ENCODE measurements around the gene CBLC. TPM values are rescaled to one million over a fixed set of nuclear protein-coding genes. Genes with fewer than 3 reads are reported as not detected.

The CBLC gene
- total and polyA plus RNA-seq, 2 of the 4 experiments (the other 2 are of a cell fraction): not detected

DNA sequence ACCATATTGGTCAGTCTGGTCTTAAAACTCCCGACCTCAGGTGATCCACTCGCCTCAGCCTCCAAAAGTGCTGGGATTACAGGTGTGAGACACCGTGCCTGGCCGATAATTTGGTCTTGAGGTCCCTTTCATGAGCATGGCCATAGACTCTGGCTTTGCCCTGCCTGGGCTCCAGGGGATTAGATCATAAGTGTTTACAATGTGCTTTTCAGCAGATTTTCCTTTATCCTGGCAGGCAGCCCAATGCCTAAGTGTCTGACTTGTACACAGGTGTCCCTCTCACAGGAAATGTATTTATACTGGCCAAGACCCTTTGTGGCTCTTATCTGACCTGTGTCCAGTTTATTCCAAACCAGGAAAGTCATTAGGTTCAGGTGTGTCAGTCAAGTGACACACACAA is 47.1 kb downstream of the CBLC start:
- no peak overlapping the region for H3K56ac ChIP-seq (ENCODE audit: extremely low read depth, insufficient read depth, low read length)
- ChIA-PET CTCF (no interaction called here), POLR2A (ENCODE audit: unreplicated experiment) (no interaction called here)
- ATAC-seq (ENCODE audit: low read depth) (no peak), DNase-seq (no peak)
- H4K8ac ChIP-seq (ENCODE audit: low read depth in 2 of 2, low read length in 2 of 2): no peak overlapping the region
- H2AK9ac ChIP-seq (replicated peaks; ENCODE audit: low read depth, low read length, poor library complexity): no peak overlapping the region
- dilution Hi-C loops (cut with HindIII; ENCODE audit: low sequenced_read_pairs, unreplicated experiment) (no loop called here), intact Hi-C loops (cut with micrococcal nuclease) (no loop called here), in situ Hi-C loops (cut with MboI; ENCODE audit: low sequenced_read_pairs) (no loop called here)
- peaks cover 3% of the 10 kb centered on the region; the same call in 1 of the 2 replicates for H3K4me1 ChIP-seq (ENCODE audit: control insufficient read depth, insufficient read depth, low read length)
- TF ChIP-seq RAD21 (IDR thresholded peaks at IDR 0.05; ENCODE audit: low read length): no peak
- no peak for TF ChIP-seq CHD1 (IDR thresholded peaks at IDR 0.05; ENCODE audit: low read depth, low read length)
- TF ChIP-seq RCOR1 (IDR thresholded peaks at IDR 0.05; ENCODE audit: insufficient replicate concordance, low read length): no peak
- no peak for TF ChIP-seq NFE2L2 (IDR thresholded peaks at IDR 0.05; ENCODE audit: low read depth, low read length)
- TF ChIP-seq SMC3 (IDR thresholded peaks at IDR 0.05; ENCODE audit: low read depth, low read length): no peak
- TF ChIP-seq CEBPB (IDR thresholded peaks at IDR 0.05; ENCODE audit: low read depth, low read length): no peak
- no peak for TF ChIP-seq POLR2A (IDR thresholded peaks at IDR 0.05; ENCODE audit: low read depth, low read length)
- no peak for TF ChIP-seq MXI1 (IDR thresholded peaks at IDR 0.05; ENCODE audit: borderline replicate concordance, low read depth, low read length)
- no peak for TF ChIP-seq MAFK (IDR thresholded peaks at IDR 0.05; ENCODE audit: low read depth, low read length)
- TF ChIP-seq, protein P1, sequence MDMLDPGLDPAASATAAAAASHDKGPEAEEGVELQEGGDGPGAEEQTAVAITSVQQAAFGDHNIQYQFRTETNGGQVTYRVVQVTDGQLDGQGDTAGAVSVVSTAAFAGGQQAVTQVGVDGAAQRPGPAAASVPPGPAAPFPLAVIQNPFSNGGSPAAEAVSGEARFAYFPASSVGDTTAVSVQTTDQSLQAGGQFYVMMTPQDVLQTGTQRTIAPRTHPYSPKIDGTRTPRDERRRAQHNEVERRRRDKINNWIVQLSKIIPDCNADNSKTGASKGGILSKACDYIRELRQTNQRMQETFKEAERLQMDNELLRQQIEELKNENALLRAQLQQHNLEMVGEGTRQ (IDR thresholded peaks at IDR 0.05; ENCODE audit: low read depth, low read length): no peak
- TF ChIP-seq RFX5 (IDR thresholded peaks at IDR 0.05; ENCODE audit: low read depth, low read length): no peak
- TF ChIP-seq, protein P2, sequence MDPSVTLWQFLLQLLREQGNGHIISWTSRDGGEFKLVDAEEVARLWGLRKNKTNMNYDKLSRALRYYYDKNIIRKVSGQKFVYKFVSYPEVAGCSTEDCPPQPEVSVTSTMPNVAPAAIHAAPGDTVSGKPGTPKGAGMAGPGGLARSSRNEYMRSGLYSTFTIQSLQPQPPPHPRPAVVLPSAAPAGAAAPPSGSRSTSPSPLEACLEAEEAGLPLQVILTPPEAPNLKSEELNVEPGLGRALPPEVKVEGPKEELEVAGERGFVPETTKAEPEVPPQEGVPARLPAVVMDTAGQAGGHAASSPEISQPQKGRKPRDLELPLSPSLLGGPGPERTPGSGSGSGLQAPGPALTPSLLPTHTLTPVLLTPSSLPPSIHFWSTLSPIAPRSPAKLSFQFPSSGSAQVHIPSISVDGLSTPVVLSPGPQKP (IDR thresholded peaks at IDR 0.05; ENCODE audit: borderline replicate concordance, low read depth, low read length): no peak
- TF ChIP-seq FOS (IDR thresholded peaks at IDR 0.05; ENCODE audit: low read depth, low read length): no peak
- TF ChIP-seq, protein P3, sequence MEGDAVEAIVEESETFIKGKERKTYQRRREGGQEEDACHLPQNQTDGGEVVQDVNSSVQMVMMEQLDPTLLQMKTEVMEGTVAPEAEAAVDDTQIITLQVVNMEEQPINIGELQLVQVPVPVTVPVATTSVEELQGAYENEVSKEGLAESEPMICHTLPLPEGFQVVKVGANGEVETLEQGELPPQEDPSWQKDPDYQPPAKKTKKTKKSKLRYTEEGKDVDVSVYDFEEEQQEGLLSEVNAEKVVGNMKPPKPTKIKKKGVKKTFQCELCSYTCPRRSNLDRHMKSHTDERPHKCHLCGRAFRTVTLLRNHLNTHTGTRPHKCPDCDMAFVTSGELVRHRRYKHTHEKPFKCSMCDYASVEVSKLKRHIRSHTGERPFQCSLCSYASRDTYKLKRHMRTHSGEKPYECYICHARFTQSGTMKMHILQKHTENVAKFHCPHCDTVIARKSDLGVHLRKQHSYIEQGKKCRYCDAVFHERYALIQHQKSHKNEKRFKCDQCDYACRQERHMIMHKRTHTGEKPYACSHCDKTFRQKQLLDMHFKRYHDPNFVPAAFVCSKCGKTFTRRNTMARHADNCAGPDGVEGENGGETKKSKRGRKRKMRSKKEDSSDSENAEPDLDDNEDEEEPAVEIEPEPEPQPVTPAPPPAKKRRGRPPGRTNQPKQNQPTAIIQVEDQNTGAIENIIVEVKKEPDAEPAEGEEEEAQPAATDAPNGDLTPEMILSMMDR (conservative IDR thresholded peaks at IDR 0.05; ENCODE audit: low read depth, low read length): no peak
- no peak for TF ChIP-seq BHLHE40 (IDR thresholded peaks at IDR 0.05; ENCODE audit: low read depth, low read length)
- peaks cover 10% of the 10 kb centered on the region for H3K27me3 ChIP-seq (ENCODE audit: control insufficient read depth, insufficient read depth, low read length)
- no peaks in the 10 kb centered on the region for H3K9me3 ChIP-seq (ENCODE audit: control insufficient read depth, insufficient read depth, low read length)
- no peak overlapping the region for H3K4ac ChIP-seq (ENCODE audit: low read depth, low read length)
- H3K9ac ChIP-seq (ENCODE audit: low read depth, low read length): no peak overlapping the region
- H3K79me1 ChIP-seq (ENCODE audit: low read depth in 1 of 2, low read length in 2 of 2): no peaks in the 10 kb centered on the region
- no peak overlapping the region for H3K18ac ChIP-seq (ENCODE audit: low read depth, low read length)
- 0 out of 2 replicates have a peak, but pooled peaks cover 3% of the 10 kb centered on the region for H3K9me1 ChIP-seq (ENCODE audit: insufficient read depth, low read length)
- no peak overlapping the region for H2BK120ac ChIP-seq (ENCODE audit: low read depth, low read length)
- H2BK15ac ChIP-seq (ENCODE audit: low read depth, low read length): no peak overlapping the region
- no peak overlapping the region for H2BK5ac ChIP-seq (ENCODE audit: low read depth, low read length, poor library complexity, severe bottlenecking)
- 94% methylated on average over 4 of the region's 4 CpGs; no CpG with 5 or more reads in 1 of the 2 experiments for WGBS, 2 experiments (ENCODE audit: extremely low coverage in 2 of 2, insufficient read length in 1 of 2)
- H4K5ac ChIP-seq (ENCODE audit: low read depth, low read length): no peak overlapping the region
- no peak overlapping the region for H4K91ac ChIP-seq (ENCODE audit: insufficient read depth, low read depth, low read length)
- no peak overlapping the region for H2AFZ ChIP-seq (replicated peaks; ENCODE audit: low read length, poor library complexity)
- no peak overlapping the region for H3K23ac ChIP-seq (ENCODE audit: low read depth, low read length)
- no peak overlapping the region for H2AK5ac ChIP-seq (ENCODE audit: low read depth, low read length)
- H3K36me3 ChIP-seq (ENCODE audit: control insufficient read depth, insufficient read depth, low read length): peaks cover 2% of the 10 kb centered on the region
- H2BK20ac ChIP-seq (ENCODE audit: low read depth, low read length): no peak overlapping the region
- no peak overlapping the region for H3K4me2 ChIP-seq (ENCODE audit: low read depth, low read length)
- H3K4me3 ChIP-seq (ENCODE audit: insufficient read depth, low read depth, low read length): no peak overlapping the region
- H3K14ac ChIP-seq (replicated peaks; ENCODE audit: low read depth, low read length): no peak overlapping the region
- H3K27ac ChIP-seq (ENCODE audit: insufficient read depth, low read length): no peak overlapping the region
- no peaks in the 10 kb centered on the region for H4K20me1 ChIP-seq (ENCODE audit: insufficient read depth, low read length)
- no TSS peak for BruUV-seq (replicated peaks)

Measured in IMR-90 (cell line).